ENCODE data around the gene MBD3. TPM values are rescaled to one million over a fixed set of nuclear protein-coding genes. Genes with fewer than 3 reads are reported as not detected.

The MBD3 gene
- total RNA-seq, 3 donors from 2014 or later, result 153 to 180 (median 163) TPM

DNA sequence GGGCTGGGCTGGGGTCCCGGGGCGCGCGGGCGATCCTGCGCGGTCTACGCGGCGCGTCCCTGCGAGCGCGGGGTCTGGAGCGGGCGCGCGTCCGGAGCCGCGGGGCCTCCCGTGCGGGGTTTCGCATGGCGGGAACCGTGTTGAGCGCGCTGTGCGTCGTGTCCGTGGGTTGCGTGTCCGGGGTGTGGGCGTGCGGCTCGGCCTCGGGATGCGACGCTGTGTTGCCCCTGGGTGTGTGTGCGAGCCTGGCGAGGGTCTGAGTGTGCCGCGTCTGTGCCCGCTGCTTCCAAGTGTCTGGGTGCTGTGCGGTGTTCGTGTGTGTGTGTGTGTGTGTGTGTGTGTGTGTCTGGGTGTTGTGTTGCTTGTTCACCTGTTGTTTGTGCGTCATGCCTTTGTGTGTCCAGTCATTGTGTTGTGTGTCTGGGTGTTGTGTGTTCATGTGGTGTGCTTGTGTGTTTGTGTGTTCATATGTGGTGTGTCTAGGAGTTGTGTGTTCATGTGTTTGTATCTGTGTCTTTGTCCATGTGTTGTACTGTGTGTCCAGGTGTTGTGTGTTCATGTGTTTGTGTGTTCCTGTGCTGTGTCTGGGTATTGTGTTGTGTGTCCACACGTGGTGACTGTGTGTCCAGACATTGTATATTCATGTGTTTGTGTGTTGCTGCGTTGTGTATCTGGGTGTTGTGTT lies 68.2 kb downstream of the MBD3 start:
- Mint-ChIP-seq H3K4me3 (no peak overlapping the region), H3K9me3 (no peaks in the 10 kb centered on the region), H3K27me3 (ENCODE audit: low read depth) (peaks cover 38% of the 10 kb centered on the region), H3K36me3 (ENCODE audit: insufficient read depth) (no peaks in the 10 kb centered on the region), H3K4me1 (ENCODE audit: low read depth) (peaks cover 7% of the 10 kb centered on the region)
- ATAC-seq (no peak), DNase-seq (no peak)

Other genes starting within 250 kb of the MBD3 start
- 100 to 1,000 TPM; 124 to 142 (median 137) TPM for gene NDUFS7, start 209.0 kb downstream of the MBD3 start, total RNA-seq
- gene GAMT, start 191.3 kb downstream of the MBD3 start, total RNA-seq, result 10 to 100 TPM; 16.0 to 25.9 (median 23.1) TPM
- gene DAZAP1, start 185.3 kb downstream of the MBD3 start, total RNA-seq, result 100 to 1,000 TPM; 296 to 322 (median 303) TPM
- 1,000 to 10,000 TPM; 2,317 to 2,484 (median 2,379) TPM for gene RPS15, start 154.5 kb downstream of the MBD3 start, total RNA-seq
- under 1 TPM; 0.13 to 0.45 (median 0.16) TPM for gene APC2, start 142.7 kb downstream of the MBD3 start, total RNA-seq
- 10 to 100 TPM; 31.0 to 32.1 (median 32.0) TPM for gene C19orf25, start 113.7 kb downstream of the MBD3 start, total RNA-seq
- gene PCSK4, start 102.5 kb downstream of the MBD3 start, total RNA-seq, result under 1 TPM; 0.46 to 0.50 (median 0.49) TPM
- gene REEP6, start 101.7 kb downstream of the MBD3 start, total RNA-seq, result 1 to 10 TPM; 1.8 to 3.4 (median 1.9) TPM
- 1 to 10 TPM; 5.8 to 9.7 (median 6.8) TPM for gene ADAMTSL5, start 79.8 kb downstream of the MBD3 start, total RNA-seq
- gene PLK5, start 68.8 kb downstream of the MBD3 start, total RNA-seq, result not detected
- 10 to 100 TPM; 12.5 to 17.0 (median 12.6) TPM for gene MEX3D, start 24.5 kb downstream of the MBD3 start, total RNA-seq
- 100 to 1,000 TPM; 226 to 252 (median 250) TPM for gene UQCR11, start 12.6 kb upstream of the MBD3 start, total RNA-seq
- gene TCF3, start 59.8 kb upstream of the MBD3 start, total RNA-seq, result 100 to 1,000 TPM; 144 to 184 (median 153) TPM
- not detected for gene ONECUT3, start 160.6 kb upstream of the MBD3 start, total RNA-seq
- gene ATP8B3, start 219.4 kb upstream of the MBD3 start, total RNA-seq, result under 1 TPM; 0.37 to 0.66 (median 0.43) TPM